GM21723 (cell line): Measurements from ENCODE around the gene NIPA2.
A peak's percentile ranks its signal among the peaks of the same experiment; 100 is the strongest.

Experiments
- ATAC-seq: cut with Tn5 transposase; IDR thresholded peaks from one replicate; pipeline ENCODE4 v1.9.1; 2021; ENCODE audit warnings: mild to moderate bottlenecking, moderate library complexity; ENCODE audit not compliant: unreplicated experiment

The NIPA2 gene

GRCh38 chr15:22895465-22896190, 57.2 kb downstream of the NIPA2 start:
- ATAC-seq = peak; percentile 77

DNA sequence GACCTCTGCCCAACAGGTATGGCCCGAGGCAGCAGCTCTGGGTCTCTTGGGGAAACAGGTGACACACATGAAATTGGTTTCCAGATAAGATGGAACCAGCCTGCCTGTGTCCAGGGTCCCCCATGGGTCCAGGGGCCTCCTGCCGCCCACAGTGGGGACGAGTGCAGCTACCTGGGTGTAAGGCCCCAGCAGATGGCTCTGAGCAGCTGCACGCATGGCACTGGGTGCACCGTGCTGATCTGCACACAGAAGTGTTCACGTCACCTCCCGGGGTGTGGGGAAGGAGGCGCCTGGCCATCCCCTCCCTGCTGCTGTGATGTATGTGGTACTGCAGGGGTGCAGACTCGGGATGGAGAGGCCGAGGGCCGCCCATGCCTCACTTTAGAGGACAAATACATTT, 63.6 kb downstream of the NIPA2 start:
- no peak for ATAC-seq

GRCh38 chr15:22902578-22902977, 64.1 kb downstream of the NIPA2 start:
- ATAC-seq = no peak

GRCh38 chr15:22902981-22903380, 64.5 kb downstream of the NIPA2 start:
- no peak for ATAC-seq

DNA sequence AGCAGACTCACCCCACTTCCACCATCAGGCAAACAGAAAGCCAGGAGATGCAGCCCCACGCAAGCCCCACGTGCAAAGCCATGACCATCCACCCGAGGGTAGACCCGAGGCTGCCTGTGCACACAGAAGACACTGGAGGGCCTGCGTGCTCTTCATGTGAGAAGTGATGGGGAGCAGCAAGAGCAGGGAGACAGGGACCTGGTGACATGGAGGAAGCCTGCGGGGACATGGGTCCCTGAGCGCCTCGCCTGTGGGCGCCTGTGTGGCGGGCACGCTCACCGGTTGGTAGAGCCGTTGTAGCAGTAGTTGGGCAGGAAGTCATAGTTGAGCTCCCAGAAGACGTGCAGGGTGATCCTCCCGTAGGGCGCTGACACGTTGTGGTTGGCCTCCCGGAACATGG, 65.0 kb downstream of the NIPA2 start:
- ATAC-seq = no peak

- no peak for ATAC-seq
Observed at GRCh38 chr15:22903961-22904534, 65.6 kb downstream of the NIPA2 start.

DNA sequence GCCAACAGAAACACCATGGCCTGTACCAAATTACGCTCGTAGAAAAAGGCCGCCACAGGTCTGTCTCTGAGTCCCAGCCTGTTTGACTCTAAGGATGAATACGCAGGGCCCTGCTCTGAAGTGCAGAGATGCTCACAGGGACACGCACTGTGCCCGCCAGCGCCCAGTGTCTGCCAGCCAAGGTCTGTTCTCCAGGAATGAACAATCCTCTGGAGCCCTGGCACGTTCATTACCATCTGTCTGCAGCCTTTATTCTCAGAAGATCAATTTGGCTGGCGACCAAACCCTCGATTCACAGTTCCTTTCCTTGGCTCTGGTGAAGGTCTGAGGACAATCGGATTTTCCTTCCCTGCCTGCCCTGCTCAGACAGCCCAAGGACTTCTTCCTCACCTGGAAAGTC, 66.3 kb downstream of the NIPA2 start:
- no peak for ATAC-seq

DNA sequence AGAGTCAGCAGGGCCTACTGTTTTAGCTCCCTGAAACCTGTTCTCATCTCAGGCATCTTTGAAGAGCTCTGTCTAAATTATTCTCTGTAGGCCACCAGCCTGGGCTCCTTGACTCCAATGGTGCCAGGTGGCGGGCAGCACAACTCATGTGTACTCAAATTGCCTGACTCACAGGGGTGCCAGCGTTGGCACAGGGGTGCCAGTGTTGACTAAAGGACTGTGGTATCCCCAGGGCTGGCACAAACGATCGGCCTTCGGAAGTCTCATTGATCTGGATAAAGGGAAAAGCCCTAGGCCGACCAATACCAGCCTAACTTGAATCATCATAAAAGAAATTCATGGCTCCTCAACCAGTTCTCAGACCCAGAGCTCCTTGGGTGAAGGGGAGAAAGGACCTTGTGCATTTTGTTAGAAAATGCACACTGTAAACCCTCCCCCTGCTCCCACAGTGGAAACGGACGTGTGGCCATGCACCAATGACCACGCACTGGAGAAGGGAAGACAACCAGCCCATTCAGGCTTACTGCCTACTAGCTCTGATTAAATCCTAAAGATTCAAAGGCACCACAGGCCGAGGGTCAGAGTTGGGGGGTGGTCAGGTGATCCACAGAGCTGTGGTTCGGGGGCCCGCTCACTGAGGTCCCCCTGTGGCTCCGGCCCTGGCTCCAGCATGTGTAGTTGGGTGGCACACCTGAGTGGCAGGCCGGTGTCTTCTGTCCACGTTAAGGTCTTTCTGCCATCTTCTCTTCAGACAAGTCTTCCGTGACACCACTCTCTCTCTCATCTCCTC, 68.9 kb downstream of the NIPA2 start:
- ATAC-seq = no peak

GRCh38 chr15:22908830-22909229, 70.4 kb downstream of the NIPA2 start:
- ATAC-seq = no peak

DNA sequence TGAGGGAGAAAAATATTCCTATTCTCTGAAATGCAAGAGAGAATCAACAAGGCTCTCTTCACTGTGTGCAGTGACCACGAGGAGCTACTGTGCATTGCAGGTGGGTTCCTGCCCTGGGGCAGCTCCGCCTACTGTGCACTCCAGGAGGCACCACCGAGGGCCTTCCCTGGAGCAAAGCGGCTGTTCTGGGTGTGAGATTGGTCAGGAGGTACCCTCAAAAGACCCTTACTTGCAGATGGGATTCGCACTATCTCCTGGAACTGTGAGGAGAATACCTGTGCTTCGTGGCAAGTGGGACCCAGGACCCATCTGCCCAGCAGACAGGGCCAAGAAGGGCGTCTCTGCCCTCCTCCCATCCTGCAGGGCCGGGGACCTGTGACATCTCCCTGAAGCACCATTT, 72.8 kb downstream of the NIPA2 start:
- ATAC-seq = no peak

GRCh38 chr15:22912256-22912655, 73.8 kb downstream of the NIPA2 start:
- ATAC-seq = no peak

GRCh38 chr15:22913646-22914380, 75.3 kb downstream of the NIPA2 start:
- ATAC-seq = no peak

- no peak for ATAC-seq
Observed at GRCh38 chr15:22915866-22916515, 77.5 kb downstream of the NIPA2 start.

- ATAC-seq = no peak
Observed at GRCh38 chr15:22916606-22917350, 78.3 kb downstream of the NIPA2 start.

- ATAC-seq = no peak
Observed at GRCh38 chr15:22917556-22917955, 79.1 kb downstream of the NIPA2 start.
